A549 (cell line): ENCODE measurements around the gene CHST11. TPM values are rescaled to one million over a fixed set of nuclear protein-coding genes. Genes with fewer than 3 reads are reported as not detected.

Experiments
- ATAC-seq, 2 experiments: fragments of 200-7000 bp in 1 of 2; fragments of >200 bp in 1 of 2; cut with Nextera tagmentation in 1 of 2; cut with Tn5 transposase in 1 of 2; 3 replicates each; pipeline versions ENCODE4 v1.8.0 to v1.9.1; 2018 to 2020; ENCODE audit warnings: mild to moderate bottlenecking in 1 of 2, moderate library complexity in 1 of 2
- CTCF ChIA-PET: fragments of 300-600 bp; sonication (Branson Sonifier 250); formaldehyde crosslinking; extraction: SDS; loops from one replicate; lab custom pipeline; 2021; ENCODE audit warnings: antibody characterized with exemption, inconsistent platforms; lab: Yijun Ruan, JAX
- POLR2A ChIA-PET: fragments of 350-600 bp; formaldehyde crosslinking; extraction: SDS; loops from one replicate; lab custom pipeline; 2021; ENCODE audit warnings: antibody characterized with exemption, inconsistent platforms; lab: Yijun Ruan, JAX
- DNase-seq, 2 experiments: peaks; one replicate each; pipeline versions ENCODE4 v3.0.0 to v3.0.0-alpha.2; 2011 to 2016; ENCODE audit warnings: low read depth in 1 of 2, low spot score in 1 of 2
- FAIRE-seq: peaks from 2 replicates; lab custom pipeline; 2011; peaks lifted over from hg19 to GRCh38; lab: Jason Lieb, UNC
- H3K27ac ChIP-seq, 2 experiments: fragments of >200 bp; sonication (Bioruptor Twin); formaldehyde crosslinking; 3 replicates each; pipeline ENCODE4 v1.5.1; 2016 to 2017
- H3K4me1 ChIP-seq: fragments of >200 bp; sonication (Bioruptor Twin); formaldehyde crosslinking; 3 replicates; pipeline ENCODE4 v1.6.1; 2016
- H3K4me2 ChIP-seq: fragments of >200 bp; sonication (Bioruptor Twin); formaldehyde crosslinking; 3 replicates; pipeline ENCODE4 v1.6.1; 2016
- H3K4me3 ChIP-seq: fragments of >200 bp; sonication (Bioruptor Twin); formaldehyde crosslinking; 3 replicates; pipeline ENCODE4 v1.5.1; 2016
- H3K9me3 ChIP-seq: fragments of >200 bp; sonication (Bioruptor Twin); formaldehyde crosslinking; 3 replicates; pipeline ENCODE4 v1.6.1; 2016
- BHLHE40 ChIP-seq: IDR thresholded peaks from 2 replicates; pipeline ENCODE4 v1.6.1; 2012; ENCODE audit warnings: low read depth, low read length, inconsistent platforms
- CEBPB ChIP-seq, 2 experiments: fragments of >200 bp in 1 of 2; sonication (Bioruptor Twin) in 1 of 2; formaldehyde crosslinking in 1 of 2; IDR thresholded peaks; 2 replicates each; pipeline ENCODE4 v1.6.1; 2012 to 2016
- CTCF ChIP-seq: fragments of >200 bp; sonication (Bioruptor Twin); formaldehyde crosslinking; IDR thresholded peaks from 3 replicates; pipeline ENCODE4 v1.5.1; 2016
- EHF ChIP-seq: fragments of 250-450 bp; sonication (Bioruptor Pico); IDR thresholded peaks from 2 replicates; pipeline ENCODE4 v1.5.0; 2020; ENCODE audit warnings: mild to moderate bottlenecking
- EHMT2 ChIP-seq: fragments of 200-600 bp; sonication (generic); IDR thresholded peaks from 2 replicates; pipeline ENCODE4 v1.6.1; 2016; ENCODE audit warnings: antibody characterized with exemption, low read depth, mild to moderate bottlenecking, moderate library complexity
- ESRRA ChIP-seq: fragments of 150-350 bp; IDR thresholded peaks from 2 replicates; pipeline ENCODE4 v1.6.1; 2014; ENCODE audit warnings: mild to moderate bottlenecking, low read length, borderline replicate concordance
- HMGXB4 ChIP-seq: fragments of 250-450 bp; sonication (Bioruptor Pico); IDR thresholded peaks from 2 replicates; pipeline ENCODE4 v1.5.0; 2021; ENCODE audit warnings: mild to moderate bottlenecking, moderate library complexity, borderline replicate concordance
- HOXA7 ChIP-seq: fragments of 250-450 bp; sonication (Bioruptor Pico); IDR thresholded peaks from 2 replicates; pipeline ENCODE4 v1.5.0; 2020; ENCODE audit warnings: mild to moderate bottlenecking, moderate library complexity
- HOXB5 ChIP-seq: fragments of 250-450 bp; sonication (Bioruptor Pico); IDR thresholded peaks from 2 replicates; pipeline ENCODE4 v1.5.0; 2020; ENCODE audit warnings: mild to moderate bottlenecking, moderate library complexity
- MAZ ChIP-seq: fragments of 150-350 bp; IDR thresholded peaks from 2 replicates; pipeline ENCODE4 v1.6.1; 2014; ENCODE audit warnings: antibody characterized with exemption, low read depth, low read length, borderline replicate concordance
- MYC ChIP-seq: IDR thresholded peaks from 2 replicates; pipeline ENCODE4 v1.6.1; 2012; ENCODE audit warnings: mild to moderate bottlenecking, inconsistent platforms, low read length, improper control_type of control experiment, borderline replicate concordance
- NPAS2 ChIP-seq: fragments of 250-450 bp; sonication (Bioruptor Pico); IDR thresholded peaks from 2 replicates; pipeline ENCODE4 v1.8.0; 2022; ENCODE audit warnings: mild to moderate bottlenecking, moderate library complexity, borderline replicate concordance
- NR3C1 ChIP-seq: fragments of >200 bp; sonication (Bioruptor Twin); formaldehyde crosslinking; IDR thresholded peaks from 3 replicates; pipeline ENCODE4 v1.6.1; 2017
- PBX3 ChIP-seq: IDR thresholded peaks from 2 replicates; pipeline ENCODE4 v1.6.1; 2012
- POLR2A ChIP-seq: IDR thresholded peaks from 2 replicates; pipeline ENCODE4 v1.6.1; 2012; ENCODE audit warnings: mild to moderate bottlenecking, low read length
- RARB ChIP-seq: fragments of 250-450 bp; sonication (Bioruptor Pico); IDR thresholded peaks from 2 replicates; pipeline ENCODE4 v1.8.0; 2021; ENCODE audit warnings: mild to moderate bottlenecking, moderate library complexity
- TFCP2L1 ChIP-seq: fragments of 250-450 bp; sonication (Bioruptor Pico); IDR thresholded peaks from 2 replicates; pipeline ENCODE4 v1.5.0; 2021; ENCODE audit warnings: mild to moderate bottlenecking
- ZFP36 ChIP-seq: fragments of 450-650 bp; IDR thresholded peaks from 2 replicates; pipeline ENCODE4 v1.6.1; 2014; ENCODE audit warnings: borderline replicate concordance; ENCODE audit not compliant: partially characterized antibody
- ZNF302 ChIP-seq: fragments of 250-450 bp; sonication (Bioruptor Pico); IDR thresholded peaks from 2 replicates; pipeline ENCODE4 v1.9.0; 2021; ENCODE audit warnings: inconsistent platforms, mild to moderate bottlenecking, moderate library complexity
- WGBS: methylation state at CpG from one replicate; pipeline ENCODE4 v1.1.6; 2017; ENCODE audit errors: missing lambda C conversion rate; 5-methylcytosine and 5-hydroxymethylcytosine counted together
- polyA plus RNA-seq, 4 experiments: library from polyadenylated mRNA; depleted of rRNA in 3 of 4; stranded (reverse); fragments of >200 nt; fragmentation: RNase III in 1 of 4; extraction: RNeasy Plus Mini Kit Qiagen cat#74134 plus additional on column Dnase treatment in 1 of 4; gene quantifications; 2 replicates in 3 of 4; 3 replicates in 1 of 4; pipeline ENCODE4 v1.2.3, GENCODE V29; 2011 to 2017
- TF ChIP-seq, protein P1 (sequence below): IDR thresholded peaks from 2 replicates; pipeline ENCODE4 v1.6.1; 2012
- TF ChIP-seq, protein P2 (sequence below): fragments of >200 bp; sonication (Bioruptor Twin); formaldehyde crosslinking; IDR thresholded peaks from 2 replicates; pipeline ENCODE4 v1.6.1; 2016

The CHST11 gene
- polyA plus RNA-seq, 2 of the 4 experiments (the other 2 are of a cell fraction), result 19.2 to 21.8 TPM

DNA sequence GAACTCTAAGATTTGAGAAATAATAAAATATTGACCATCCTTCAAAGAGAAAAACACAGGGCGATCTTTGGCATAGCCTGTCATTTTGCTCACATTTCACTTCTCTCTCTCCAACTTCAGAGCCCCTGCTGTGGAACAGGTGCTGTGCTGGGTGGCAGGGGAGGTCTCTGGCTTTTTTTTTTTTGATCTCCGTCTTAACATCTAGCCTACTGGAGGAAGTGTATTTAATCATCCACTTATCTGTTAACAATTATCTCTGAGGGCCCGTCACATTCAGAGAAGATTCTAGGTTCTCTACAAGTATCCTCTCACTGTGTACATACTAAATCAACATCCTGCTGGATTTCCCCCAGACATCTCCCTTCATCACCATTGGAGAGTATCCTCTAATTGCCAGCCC lies 34.1 kb downstream of the CHST11 start:
- TF ChIP-seq ESRRA (no peak), MAZ (no peak), HOXA7 (CRISPR knock-in tag) (no peak)
- TF ChIP-seq, protein P1, sequence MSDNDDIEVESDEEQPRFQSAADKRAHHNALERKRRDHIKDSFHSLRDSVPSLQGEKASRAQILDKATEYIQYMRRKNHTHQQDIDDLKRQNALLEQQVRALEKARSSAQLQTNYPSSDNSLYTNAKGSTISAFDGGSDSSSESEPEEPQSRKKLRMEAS, result no peak
- Histone ChIP-seq H3K4me2 (no peak overlapping the region), H3K27ac (no peak overlapping the region), H3K4me1 (peaks cover 18% of the 10 kb centered on the region), H3K4me3 (no peak overlapping the region), H3K9me3 (no peaks in the 10 kb centered on the region)
- ATAC-seq (no peak), FAIRE-seq (no peak), DNase-seq (no peak)
- POLR2A ChIA-PET, result no interaction called here
- CTCF ChIA-PET, result no interaction called here
- WGBS, result 76% methylated on average over 3 of the region's 3 CpGs

DNA sequence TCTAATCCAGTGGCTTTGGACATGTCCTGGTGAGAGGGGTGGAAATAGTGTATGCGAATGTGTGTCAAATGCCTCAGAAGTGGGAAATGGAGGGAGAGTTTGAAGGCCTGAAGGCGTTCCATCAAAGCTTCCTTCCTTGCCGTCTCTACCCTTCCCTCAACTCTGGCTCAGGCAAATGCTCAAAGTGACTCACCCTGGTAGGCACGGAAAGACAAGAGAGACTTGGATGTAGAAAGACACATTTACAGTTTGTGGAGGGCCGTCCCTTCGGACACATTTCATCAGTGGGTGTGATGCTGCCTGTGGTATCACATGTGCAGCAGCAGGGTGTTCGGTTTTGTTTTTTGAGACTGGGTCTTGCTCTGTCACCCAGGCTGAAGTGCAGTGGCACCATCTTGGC lies 36.7 kb downstream of the CHST11 start:
- FAIRE-seq (no peak), ATAC-seq (no peak), DNase-seq (no peak)
- CTCF ChIA-PET, result interaction anchor here (1.8 kb wide), 1 partner anchor 36 kb away, joined by 7 read pairs; the partner anchor contains the start of gene CHST11
- no peak overlapping the region for H3K27ac ChIP-seq
- TF ChIP-seq ZFP36 (no peak), CEBPB (IDR thresholded peaks at IDR 0.05) (no peak), HOXB5 (CRISPR knock-in tag) (no peak), NPAS2 (CRISPR knock-in tag) (no peak), TFCP2L1 (CRISPR knock-in tag) (no peak), POLR2A (no peak), MYC (no peak), EHF (no peak), BHLHE40 (no peak), NR3C1 (no peak), CTCF (no peak), ZNF302 (no peak), EHMT2 (no peak), HMGXB4 (CRISPR knock-in tag) (no peak), PBX3 (no peak), HOXA7 (CRISPR knock-in tag) (no peak), RARB (CRISPR knock-in tag) (no peak)
- TF ChIP-seq, protein P2, sequence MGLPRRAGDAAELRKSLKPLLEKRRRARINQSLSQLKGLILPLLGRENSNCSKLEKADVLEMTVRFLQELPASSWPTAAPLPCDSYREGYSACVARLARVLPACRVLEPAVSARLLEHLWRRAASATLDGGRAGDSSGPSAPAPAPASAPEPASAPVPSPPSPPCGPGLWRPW, result no peak
- H3K4me3 ChIP-seq, result no peak overlapping the region
- H3K4me1 ChIP-seq, result no peaks in the 10 kb centered on the region
- WGBS, result 88% methylated on average over 7 of the region's 7 CpGs
- no peak overlapping the region for H3K4me2 ChIP-seq
- H3K9me3 ChIP-seq, result no peaks in the 10 kb centered on the region
- POLR2A ChIA-PET, result interaction anchor here (0.5 kb wide), 1 partner anchor 584 kb away, joined by 3 read pairs; no protein-coding TSS in a partner anchor
